GM18508 (cell line): Measurements from ENCODE around the gene ZBTB18.

Experiments used
- ATAC-seq: cut with Tn5 transposase; IDR thresholded peaks from one replicate; pipeline ENCODE4 v1.9.1; 2021; ENCODE audit warnings: moderate number of reproducible peaks; ENCODE audit not compliant: insufficient read depth, unreplicated experiment

ZBTB18 gene

GRCh38 chr1:244102046-244102445, 51.0 kb downstream of the ZBTB18 start:
- ATAC-seq: no peak

- no peak for ATAC-seq
Observed at GRCh38 chr1:244102468-244102867, 51.4 kb downstream of the ZBTB18 start.

GRCh38 chr1:244104309-244105060, 53.4 kb downstream of the ZBTB18 start:
- no peak for ATAC-seq

DNA sequence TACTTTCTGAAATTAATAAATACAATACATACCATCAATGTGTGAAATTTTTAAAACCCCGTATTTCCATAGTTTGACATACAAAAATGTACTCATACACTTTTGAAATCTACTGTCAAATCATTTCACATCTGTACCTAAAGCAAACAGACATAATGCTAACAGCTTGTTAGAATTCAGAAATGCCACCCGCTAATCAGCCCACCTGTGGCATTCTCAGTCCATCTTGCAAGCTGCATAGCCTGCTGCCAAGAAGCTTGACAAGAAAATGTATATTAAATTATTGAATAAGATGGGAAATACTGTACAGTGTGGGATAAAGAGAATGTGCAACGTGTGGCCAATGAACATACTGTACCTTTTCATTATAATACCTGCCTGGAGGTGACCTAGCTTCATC, 55.1 kb downstream of the ZBTB18 start:
- no peak for ATAC-seq
